ENCODE measurements around the gene TNPO3.

DNA sequence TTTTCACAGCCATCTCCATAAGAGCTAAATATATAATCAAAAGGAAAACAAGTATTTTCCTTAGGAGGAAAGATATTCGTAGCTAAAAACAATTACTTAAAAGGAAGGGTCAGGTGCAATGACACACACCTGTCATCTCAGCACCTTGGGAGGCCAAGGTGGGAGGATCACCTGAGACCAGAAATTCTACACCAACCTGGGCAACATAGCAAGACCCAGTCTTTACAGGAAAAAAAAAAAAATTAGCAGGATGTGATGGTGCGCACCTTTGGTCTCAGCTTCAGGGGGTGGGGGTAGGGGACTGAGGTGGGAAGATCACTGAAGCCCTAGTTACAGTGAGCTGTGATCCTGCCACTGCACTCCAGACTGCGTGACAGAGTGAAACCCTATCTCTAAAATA is 11.9 kb downstream of the TNPO3 start:
- TF ChIP-seq RAD21 (IDR thresholded peaks at IDR 0.05; ENCODE audit: low read length) = no peak
- TF ChIP-seq SMC3 (IDR thresholded peaks at IDR 0.05; ENCODE audit: low read depth, low read length) = no peak
- TF ChIP-seq, protein P1, sequence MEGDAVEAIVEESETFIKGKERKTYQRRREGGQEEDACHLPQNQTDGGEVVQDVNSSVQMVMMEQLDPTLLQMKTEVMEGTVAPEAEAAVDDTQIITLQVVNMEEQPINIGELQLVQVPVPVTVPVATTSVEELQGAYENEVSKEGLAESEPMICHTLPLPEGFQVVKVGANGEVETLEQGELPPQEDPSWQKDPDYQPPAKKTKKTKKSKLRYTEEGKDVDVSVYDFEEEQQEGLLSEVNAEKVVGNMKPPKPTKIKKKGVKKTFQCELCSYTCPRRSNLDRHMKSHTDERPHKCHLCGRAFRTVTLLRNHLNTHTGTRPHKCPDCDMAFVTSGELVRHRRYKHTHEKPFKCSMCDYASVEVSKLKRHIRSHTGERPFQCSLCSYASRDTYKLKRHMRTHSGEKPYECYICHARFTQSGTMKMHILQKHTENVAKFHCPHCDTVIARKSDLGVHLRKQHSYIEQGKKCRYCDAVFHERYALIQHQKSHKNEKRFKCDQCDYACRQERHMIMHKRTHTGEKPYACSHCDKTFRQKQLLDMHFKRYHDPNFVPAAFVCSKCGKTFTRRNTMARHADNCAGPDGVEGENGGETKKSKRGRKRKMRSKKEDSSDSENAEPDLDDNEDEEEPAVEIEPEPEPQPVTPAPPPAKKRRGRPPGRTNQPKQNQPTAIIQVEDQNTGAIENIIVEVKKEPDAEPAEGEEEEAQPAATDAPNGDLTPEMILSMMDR (conservative IDR thresholded peaks at IDR 0.05; ENCODE audit: low read depth, low read length) = no peak
- no peak for TF ChIP-seq MXI1 (IDR thresholded peaks at IDR 0.05; ENCODE audit: borderline replicate concordance, low read depth, low read length)
- TF ChIP-seq POLR2A (IDR thresholded peaks at IDR 0.05; ENCODE audit: low read depth, low read length) = no peak
- TF ChIP-seq CEBPB (IDR thresholded peaks at IDR 0.05; ENCODE audit: low read depth, low read length) = no peak
- TF ChIP-seq, protein P2, sequence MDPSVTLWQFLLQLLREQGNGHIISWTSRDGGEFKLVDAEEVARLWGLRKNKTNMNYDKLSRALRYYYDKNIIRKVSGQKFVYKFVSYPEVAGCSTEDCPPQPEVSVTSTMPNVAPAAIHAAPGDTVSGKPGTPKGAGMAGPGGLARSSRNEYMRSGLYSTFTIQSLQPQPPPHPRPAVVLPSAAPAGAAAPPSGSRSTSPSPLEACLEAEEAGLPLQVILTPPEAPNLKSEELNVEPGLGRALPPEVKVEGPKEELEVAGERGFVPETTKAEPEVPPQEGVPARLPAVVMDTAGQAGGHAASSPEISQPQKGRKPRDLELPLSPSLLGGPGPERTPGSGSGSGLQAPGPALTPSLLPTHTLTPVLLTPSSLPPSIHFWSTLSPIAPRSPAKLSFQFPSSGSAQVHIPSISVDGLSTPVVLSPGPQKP (IDR thresholded peaks at IDR 0.05; ENCODE audit: borderline replicate concordance, low read depth, low read length) = no peak
- no peak for TF ChIP-seq NFE2L2 (IDR thresholded peaks at IDR 0.05; ENCODE audit: low read depth, low read length)
- TF ChIP-seq BHLHE40 (IDR thresholded peaks at IDR 0.05; ENCODE audit: low read depth, low read length) = no peak
- TF ChIP-seq, protein P3, sequence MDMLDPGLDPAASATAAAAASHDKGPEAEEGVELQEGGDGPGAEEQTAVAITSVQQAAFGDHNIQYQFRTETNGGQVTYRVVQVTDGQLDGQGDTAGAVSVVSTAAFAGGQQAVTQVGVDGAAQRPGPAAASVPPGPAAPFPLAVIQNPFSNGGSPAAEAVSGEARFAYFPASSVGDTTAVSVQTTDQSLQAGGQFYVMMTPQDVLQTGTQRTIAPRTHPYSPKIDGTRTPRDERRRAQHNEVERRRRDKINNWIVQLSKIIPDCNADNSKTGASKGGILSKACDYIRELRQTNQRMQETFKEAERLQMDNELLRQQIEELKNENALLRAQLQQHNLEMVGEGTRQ (IDR thresholded peaks at IDR 0.05; ENCODE audit: low read depth, low read length) = no peak
- no peak for TF ChIP-seq MAFK (IDR thresholded peaks at IDR 0.05; ENCODE audit: low read depth, low read length)
- TF ChIP-seq MAZ (IDR thresholded peaks at IDR 0.05; ENCODE audit: borderline replicate concordance, low read depth, low read length) = no peak
- TF ChIP-seq RFX5 (IDR thresholded peaks at IDR 0.05; ENCODE audit: low read depth, low read length) = no peak
- no peak for TF ChIP-seq CHD1 (IDR thresholded peaks at IDR 0.05; ENCODE audit: low read depth, low read length)
